Measurements from ENCODE around the gene TMPRSS13. TPM values are rescaled to one million over a fixed set of nuclear protein-coding genes. Genes with fewer than 3 reads are reported as not detected.

Gene TMPRSS13
- total RNA-seq, 1 donor from 2014 or later = 0.58 TPM

DNA sequence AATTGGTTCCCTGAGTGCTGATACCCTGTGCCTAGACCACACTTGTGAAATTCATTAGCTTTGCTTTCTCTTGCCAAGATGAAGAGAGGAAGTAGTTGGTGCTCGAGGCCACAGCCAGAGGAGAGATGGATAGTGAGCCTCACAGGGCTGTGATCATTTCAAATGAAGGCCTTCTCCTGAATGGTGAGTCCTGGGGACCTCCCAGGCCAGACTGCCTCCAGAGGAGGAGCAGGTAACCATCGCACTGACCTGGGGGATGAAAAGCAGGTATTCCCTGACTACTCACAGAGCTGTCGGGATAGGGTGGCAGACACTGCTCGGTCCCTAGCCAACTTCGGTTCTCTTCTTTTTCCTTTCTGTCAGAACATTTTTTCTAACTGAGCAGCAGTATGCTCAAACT, 48.0 kb downstream of the TMPRSS13 start:
- ATAC-seq (no peak), DNase-seq (ENCODE audit: low spot score) (no peak)
- intact Hi-C loops (cut with DNase I) = no loop called here

DNA sequence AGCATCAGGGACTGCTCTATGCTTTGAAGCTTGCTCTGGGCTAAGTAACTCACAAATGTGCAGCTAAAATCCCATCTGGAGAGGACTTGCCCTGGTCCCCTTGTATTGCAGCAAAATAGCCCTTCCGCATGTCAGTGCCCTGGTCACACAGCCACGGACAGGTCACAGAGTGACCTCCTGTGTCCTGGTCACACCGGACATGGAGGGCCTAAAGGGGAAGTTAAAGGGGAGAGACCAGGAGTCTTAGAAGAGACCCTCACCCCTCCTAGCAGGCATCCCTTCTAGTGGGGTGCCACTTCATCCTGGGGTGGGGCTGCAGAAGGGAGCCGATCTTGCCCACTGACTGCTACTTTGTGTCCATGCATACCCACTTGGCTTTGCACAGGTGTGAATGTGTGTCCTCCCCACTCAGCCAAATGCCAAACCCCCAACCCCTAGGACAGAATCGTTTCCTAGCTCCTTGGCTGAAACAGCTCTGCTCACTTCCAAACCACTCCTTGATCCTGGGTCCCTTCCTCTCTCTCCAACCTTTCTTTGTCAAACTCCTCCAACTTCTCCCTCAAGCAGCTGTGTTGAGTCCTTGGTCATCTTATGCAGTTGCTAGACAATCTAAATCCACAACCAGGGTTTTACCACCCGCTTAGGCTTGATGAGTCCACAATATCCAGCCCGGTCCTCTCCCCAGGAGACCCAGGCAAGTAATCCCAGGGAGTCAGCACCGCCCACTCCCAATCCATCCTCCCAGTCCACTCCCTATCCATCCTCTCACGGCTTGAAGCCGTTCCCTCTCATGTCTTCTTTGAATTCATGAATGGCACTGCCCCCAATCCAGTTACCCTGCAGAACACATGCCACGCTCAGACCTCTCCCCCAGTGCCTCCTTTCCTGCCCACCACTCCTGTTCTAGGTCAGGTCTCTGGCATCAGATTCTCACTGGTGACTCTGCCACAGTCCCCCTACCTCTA, 49.4 kb downstream of the TMPRSS13 start:
- ATAC-seq (no peak), DNase-seq (ENCODE audit: low spot score) (peak; percentile 38)
- intact Hi-C loops (cut with DNase I) = no loop called here

DNA sequence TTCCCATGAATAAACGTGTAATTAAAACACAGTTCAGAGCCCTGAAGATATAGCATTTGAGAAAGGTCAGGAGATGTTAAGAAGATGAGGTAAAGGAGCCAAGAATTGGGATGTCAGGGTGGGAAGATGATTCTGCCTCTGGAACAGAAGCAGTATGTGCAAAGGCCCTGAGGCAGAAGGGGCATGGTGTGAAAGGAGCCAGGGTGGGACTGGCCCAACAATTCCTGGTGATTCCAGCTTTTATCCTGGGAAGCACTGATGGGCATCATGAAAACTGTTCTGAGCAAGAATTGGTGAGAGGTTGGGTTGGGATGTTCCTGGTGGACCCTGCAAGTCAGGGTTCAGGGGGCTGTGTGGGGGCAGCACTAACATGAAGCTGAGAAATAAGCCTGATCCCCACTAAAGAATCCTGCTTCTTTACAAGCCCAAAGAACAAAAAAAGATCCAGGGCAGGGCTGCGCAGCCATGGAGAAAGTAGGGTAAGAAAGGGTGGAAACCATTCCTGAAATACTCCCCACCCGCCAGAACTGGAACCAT, 50.2 kb downstream of the TMPRSS13 start:
- intact Hi-C loops (cut with DNase I) = no loop called here
- DNase-seq (ENCODE audit: low spot score) (no peak), ATAC-seq (no peak)

DNA sequence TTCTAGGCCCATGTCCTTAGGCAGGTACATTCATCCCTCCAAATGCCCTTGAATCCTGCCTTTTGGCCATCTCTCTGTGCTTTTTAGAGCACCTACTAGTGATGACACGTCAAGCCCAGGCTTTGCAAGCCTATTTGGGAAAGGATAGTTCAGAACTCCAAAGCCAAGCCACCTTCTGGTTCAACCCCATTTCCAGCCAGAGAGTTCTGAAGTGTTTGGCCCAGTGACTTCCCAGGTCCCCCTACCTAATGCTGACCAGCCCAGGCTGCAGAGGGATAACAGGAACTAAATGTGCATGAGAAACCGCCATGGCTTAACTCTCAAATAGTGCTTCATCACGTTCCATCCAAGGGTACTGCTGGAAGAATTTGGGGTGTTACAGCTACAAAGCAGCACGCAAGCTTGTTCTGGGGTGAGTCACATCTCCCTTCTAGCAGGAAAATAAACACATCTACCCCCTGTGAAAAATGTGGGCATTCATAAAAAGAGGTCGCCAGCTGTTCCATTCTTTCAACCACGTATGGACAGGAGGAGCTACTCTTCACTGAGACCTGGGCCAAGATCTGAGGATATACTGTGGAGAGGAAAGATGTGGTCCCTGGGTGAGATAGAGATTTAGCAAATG, 50.8 kb downstream of the TMPRSS13 start:
- DNase-seq (ENCODE audit: low spot score) = no peak
- intact Hi-C loops (cut with DNase I) = no loop called here
- no peak for ATAC-seq

DNA sequence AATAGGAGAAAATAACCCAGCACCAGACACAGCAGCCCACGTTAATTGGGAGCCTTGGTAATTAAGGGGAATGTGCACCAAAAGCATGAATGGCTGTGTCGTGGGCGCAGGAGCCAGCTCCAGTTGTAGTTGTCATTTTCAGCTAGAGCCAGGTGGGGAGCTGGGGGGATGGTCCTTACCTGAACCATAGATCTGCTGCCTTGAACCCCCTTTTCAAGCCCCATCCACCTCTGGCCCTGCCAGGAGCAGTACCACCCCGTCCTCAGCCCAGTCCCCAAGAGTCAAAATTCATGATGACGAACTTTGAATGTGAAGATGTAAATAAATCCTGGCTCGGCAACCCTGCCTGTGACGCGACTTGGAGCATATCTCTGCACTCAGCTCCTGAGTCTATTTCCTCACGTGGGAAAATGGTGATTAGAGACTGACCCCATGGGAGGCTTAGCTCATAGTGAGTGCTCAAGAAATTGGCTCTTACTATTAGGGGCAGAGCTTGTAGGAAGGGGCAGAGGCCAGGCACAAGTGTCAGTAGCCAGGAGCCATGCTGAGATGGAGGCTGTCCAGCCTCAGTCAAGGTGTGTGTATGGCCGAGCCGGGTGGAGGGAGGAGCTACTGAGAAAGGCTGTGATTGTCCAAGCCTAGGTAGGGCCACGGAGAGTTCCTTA, 52.0 kb downstream of the TMPRSS13 start:
- ATAC-seq (peak; percentile 50), DNase-seq (ENCODE audit: low spot score) (no peak)
- intact Hi-C loops (cut with DNase I) = no loop called here

DNA sequence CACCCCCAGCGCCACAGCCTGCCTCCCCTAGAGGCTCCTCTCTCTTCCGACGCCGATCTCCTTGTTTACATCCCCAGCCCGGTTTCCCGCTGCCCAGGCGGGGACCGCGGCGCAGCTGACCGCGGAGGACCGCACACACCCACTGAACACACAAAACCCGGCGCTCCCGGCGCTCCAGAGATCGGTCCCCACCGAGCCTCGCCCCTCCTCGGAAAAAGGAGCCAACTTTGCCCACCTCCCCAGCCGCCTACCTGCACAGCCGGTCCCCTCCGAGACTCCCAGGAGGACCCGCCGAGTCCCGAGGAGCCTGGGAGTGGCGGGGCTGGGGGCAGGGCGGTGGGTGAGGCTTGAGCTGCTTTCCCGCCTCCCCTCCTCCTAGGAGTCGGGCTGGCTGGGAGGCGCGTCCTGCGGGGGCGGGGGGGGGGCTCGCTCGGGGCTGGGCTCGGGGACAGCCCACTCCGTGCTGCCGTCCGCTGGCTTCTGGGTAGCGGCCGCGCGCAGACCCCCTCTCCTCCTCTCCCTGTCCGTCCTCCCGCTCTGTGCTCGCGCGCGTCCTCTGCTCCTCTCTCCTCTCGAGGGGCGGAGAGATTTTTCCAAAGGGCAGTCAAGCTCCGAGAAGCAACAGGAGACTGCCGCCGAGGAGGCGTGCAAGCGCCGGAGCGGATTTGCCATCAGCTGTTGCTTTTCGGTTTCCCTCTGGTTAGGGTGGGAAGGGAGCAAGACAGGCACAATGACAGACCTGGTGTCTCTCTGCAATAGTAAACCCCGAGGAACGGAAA, 52.7 kb downstream of the TMPRSS13 start, which contains the start of gene FXYD6:
FXYD6 (minus strand) TSS at position 318 of the 779 bp plus-strand sequence. CDS start 33,882 bp downstream, outside the sequence.
- intact Hi-C loops (cut with DNase I) = no loop called here
- peak; percentile 84 for ATAC-seq
- DNase-seq (ENCODE audit: low spot score) = no peak

DNA sequence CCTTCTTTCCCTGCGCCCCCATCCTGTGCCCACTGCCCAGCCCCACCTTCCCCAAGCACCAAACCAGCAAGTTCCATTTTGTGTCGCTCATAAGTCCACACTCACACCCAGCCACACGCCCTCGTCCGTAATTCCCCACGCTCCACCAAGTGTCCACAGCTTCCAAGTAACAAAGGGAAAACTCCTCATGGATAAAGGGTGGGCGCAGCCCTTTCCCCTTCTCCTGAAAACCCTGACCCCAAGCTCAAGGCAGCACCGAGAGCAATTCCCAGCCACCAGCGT, 53.2 kb downstream of the TMPRSS13 start:
- DNase-seq (ENCODE audit: low spot score) (no peak), ATAC-seq (peak; percentile 6)
- intact Hi-C loops (cut with DNase I) = no loop called here

DNA sequence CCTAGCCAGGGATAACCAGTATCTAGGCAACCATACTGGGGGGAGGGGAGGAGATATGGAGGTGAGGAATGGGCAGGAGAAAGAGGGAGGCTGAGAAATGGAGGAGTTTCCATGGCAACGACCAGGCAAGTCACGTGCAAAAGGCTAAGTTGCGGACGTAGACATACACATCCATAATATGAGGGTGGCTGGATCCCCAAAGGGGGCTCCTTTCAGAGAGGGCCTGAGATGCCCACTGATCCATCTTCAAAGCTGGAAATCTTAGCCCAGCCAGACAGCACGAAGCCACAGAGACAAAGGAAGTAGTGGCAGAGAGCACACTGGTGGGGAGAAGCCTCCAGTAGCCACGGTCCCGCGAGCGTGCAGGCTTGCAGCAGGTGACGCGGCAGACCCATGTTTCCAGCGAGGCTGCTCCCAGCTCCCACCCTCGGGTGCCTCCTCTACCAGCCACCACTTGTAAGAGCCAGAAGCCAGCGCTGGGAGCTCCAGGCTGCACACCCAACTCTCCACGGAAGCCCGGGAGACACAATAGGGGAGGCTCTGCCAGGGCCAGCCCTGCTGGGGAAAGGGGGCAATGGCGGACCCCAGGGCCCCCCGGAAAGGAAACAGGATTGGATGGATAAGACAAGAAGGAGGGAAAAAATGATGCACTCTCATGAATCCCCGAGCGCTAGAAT, 53.7 kb downstream of the TMPRSS13 start:
- DNase-seq (ENCODE audit: low spot score) (no peak), ATAC-seq (peak; percentile 43)
- intact Hi-C loops (cut with DNase I) = no loop called here

DNA sequence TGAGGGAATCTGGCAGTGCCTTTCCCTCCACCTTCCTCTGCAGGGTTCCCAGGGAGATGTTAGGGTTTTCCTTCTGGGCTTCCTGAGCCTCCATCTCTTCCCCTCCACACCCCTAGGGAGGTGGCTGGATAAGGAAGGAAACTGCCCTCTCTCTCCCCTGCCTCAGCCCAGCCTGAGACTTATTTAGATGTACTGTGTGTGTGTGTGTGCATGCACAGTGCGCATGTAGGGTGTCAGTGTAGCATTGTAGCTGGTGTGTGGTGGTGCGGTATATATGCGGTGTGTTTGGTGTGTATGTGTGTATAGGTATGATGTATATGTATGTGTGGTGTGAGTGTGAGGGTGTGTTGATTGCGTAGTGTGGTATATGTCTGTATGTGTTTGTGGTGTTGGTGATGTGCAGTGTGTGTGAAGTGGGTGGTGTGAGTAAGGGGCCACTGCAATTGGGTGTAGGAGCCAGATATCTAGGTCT, 54.3 kb downstream of the TMPRSS13 start:
- DNase-seq (ENCODE audit: low spot score) (no peak), ATAC-seq (no peak)
- intact Hi-C loops (cut with DNase I) = no loop called here

DNA sequence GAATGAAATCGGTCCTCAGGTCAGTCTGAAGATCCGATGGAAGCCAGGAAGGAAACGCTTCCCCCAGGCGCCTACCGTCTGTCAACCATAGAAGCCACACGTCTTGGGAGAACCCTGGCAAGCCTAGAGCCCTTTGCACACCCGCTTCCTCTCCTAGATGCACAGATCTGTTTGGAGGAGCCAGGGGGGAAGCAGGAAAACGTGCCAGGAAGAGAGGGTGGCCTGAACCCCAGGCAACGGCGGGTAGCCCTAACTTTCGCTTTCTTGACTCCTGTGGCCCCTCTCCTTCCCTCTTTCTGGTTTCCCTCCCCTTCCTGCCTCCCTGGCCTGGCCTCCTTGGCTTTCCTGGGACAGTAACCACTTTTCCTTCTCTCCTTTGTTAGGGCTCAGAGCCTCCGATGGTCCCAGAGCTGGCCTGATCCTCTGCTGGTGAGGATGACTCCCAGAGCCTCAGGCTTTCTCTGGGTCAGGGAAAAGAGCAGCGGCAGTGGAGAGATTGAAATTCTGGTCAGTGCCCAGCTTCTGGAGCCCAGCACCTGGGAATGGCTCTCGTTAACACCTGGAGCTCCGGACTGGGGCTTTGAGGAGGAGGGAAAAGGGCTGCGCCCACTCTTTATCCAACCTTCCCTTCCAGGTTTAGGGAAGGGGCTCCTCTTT, 54.8 kb downstream of the TMPRSS13 start:
- no peak for ATAC-seq
- no peak for DNase-seq (ENCODE audit: low spot score)
- intact Hi-C loops (cut with DNase I) = no loop called here

DNA sequence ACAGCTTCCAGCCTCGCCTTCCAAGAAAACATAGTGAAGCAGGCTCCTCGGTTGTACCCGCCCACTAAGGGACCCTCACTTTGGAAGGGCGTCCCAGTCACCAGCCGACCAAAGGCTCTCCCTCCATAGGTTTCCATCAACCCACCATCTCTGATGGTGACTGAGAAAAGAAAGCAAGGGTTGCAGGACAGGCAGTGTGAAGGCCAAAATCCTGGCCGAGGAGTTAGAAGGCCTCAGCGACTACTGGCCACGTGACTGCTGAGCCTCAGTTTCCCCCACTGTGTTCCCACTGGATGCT, 55.4 kb downstream of the TMPRSS13 start:
- ATAC-seq (no peak), DNase-seq (ENCODE audit: low spot score) (no peak)
- intact Hi-C loops (cut with DNase I) = no loop called here

DNA sequence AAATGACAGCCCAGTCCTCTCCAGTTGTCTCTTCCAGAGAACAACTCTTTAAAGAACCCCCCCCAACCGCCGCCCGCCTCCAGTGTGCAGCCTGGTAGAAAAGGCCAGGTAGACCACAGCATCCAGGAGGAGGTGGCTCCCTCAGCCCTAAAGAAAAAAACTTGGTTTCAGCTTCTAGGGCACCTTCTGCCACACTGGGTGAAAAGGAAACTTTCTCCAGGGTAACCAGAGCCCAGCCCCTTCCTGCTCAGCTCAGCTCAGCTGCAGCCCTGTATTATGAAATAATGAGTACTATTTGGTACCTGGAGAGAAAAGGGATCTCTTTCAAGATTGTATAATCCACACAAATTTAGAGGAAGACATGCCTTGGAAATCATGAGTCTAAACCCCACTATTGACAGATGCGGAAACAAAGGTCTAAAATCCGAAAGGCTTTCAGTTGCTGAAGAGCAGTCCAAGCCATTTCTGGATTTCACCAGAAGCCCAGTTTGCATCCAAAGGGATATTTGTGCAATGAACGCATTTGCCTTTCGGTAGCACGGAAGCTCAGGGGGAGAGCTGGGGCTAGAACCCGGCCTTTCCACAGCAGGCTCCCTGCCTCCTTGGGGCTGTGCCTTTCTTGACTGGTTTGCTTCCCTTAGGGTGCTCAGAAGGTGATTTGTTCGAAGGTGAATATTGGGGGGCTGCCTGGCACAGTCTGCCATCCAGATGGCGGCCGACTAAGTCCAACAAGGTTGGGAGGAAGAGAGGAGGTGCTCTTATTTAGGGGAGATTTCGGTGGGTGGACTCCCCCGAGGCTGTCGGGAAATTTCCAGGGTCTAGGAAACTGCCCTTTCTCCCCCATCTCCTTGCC, 56.0 kb downstream of the TMPRSS13 start:
- DNase-seq (ENCODE audit: low spot score) = no peak
- ATAC-seq = no peak
- intact Hi-C loops (cut with DNase I) = no loop called here

DNA sequence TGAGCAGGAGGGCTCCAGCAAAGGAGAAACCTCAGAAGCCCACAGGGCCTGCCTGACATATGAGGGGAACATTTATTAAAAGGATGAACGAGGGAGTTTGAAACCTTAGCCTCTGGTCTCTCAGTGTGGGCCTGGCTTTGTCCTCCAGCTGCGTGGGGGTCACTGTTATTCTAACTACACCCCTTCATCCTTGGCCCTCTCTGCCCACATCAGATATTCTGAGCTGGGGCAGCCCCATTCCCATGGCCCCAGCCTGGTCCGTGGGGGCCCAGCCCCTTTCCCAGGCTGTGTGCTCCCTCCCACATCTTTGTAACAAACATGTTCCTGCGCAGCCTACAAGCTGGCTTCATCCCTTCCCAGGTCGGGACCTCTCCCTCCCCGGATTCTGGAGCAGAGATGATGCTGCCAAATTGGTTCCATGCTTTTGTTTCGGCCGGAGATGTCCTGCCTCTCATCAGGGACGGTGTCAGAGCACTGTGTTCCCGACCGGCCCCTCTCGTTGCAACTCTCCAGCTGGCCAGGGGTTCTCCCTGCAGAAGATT, 56.7 kb downstream of the TMPRSS13 start:
- DNase-seq (ENCODE audit: low spot score) (no peak), ATAC-seq (peak; percentile 30)
- intact Hi-C loops (cut with DNase I) = no loop called here

DNA sequence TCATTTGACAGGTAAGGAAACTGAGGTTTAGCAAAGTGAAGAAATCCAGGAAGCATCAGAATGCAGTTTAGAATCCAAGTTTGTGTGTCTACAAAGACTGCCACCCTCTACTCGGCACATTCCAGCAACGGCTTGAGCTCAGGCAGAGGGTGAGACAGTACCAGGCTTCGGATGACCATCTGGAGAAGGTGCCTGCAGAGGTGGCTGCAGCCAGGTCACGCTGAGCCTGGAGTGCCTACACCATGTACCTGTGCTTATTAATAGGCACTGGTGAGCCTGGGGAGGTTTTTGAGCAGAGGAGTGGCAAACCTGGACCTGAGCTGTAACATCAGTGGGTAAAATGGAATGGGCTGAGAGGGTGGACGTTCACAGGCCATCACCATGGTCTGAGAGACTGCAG, 57.4 kb downstream of the TMPRSS13 start:
- ATAC-seq = no peak
- no peak for DNase-seq (ENCODE audit: low spot score)
- intact Hi-C loops (cut with DNase I) = no loop called here

DNA sequence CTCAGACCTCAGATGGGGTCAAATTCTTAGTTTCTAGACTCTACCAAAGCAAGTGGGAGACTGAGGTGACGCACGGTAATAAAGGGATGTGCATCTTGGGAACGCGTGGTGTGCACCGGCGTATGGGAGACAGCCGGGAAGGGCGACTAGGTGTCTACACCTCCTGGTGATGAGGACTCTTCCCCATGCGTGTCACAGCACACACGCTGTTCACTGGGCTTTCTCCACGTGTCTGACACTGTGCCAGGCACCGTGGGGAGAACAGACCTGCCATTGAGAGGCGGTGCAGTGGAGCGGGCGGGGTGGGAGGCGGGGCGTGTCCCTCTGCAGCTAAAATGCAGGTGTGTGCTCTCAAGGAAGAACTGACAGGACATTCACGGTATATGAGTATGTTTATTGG, 58.0 kb downstream of the TMPRSS13 start:
- ATAC-seq = no peak
- DNase-seq (ENCODE audit: low spot score) = no peak
- intact Hi-C loops (cut with DNase I) = no loop called here

DNA sequence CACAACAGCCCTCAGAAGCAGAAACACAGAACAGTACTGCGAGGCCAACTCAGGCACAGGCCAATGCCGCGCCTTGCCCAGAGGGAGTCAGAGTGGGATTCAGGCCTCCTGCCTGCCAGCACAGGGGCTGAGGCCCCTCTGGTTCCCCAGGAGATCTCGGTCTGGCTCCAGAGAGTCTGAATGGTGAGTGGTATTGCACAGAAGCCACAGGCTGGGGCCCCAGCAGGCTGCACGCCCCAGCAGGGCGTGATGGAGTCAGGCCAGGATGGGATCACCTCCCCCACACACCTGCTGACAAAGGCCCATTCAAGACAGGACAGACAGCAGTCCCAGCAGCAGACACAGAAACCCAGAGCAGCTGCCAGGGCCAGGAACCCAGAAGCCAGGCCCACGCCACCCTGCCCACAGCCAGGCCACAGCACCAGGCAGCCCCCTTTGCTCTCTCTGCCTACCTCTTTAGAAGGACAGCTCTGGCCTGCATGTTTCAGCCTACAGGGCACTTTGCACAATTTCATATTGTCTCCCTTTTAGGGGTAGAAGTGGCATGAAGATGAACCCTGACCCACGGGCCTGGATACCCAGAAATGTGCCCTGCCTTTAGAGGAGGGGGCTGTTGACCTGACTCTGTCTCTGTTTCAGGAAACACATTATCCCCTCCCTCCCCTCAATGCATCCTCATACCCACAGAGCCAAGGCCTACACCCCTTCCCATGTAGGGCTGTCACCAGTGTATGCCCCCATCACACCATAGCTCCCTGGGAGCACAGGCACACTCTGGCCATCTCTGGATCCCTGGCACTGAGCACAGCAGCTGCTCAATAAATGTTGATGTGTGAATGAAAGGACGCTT, 58.9 kb downstream of the TMPRSS13 start:
- ATAC-seq = peak; percentile 65
- DNase-seq (ENCODE audit: low spot score) = no peak
- intact Hi-C loops (cut with DNase I) = no loop called here

Data from sciatic nerve (tissue), 2 donors.